Esophagus muscularis mucosa (tissue), 4 donors: ENCODE measurements around the gene MACROD2.

ENCODE experiments used
- CTCF ChIP-seq, 3 experiments: fragments of 200-600 bp in 2 of 3; fragments of 450-650 bp in 1 of 3; sonication (generic) in 2 of 3; IDR thresholded peaks; one replicate each; pipeline ENCODE4 v1.5.1; 2017 to 2019; ENCODE audit warnings: antibody characterized with exemption in 3 of 3, mild to moderate bottlenecking in 2 of 3, moderate library complexity in 1 of 3
- EP300 ChIP-seq: sonication (generic); formaldehyde crosslinking; IDR thresholded peaks from one replicate; pipeline ENCODE4 v1.6.1; 2017; ENCODE audit warnings: antibody characterized with exemption
- POLR2AphosphoS5 ChIP-seq, 2 donors: sonication (generic); formaldehyde crosslinking; IDR thresholded peaks; one replicate each; pipeline ENCODE4 v1.6.1; 2017; ENCODE audit warnings: antibody characterized with exemption in 2 of 2

GRCh38 chr20:15378151-15378550 lies 1382.8 kb downstream of the MACROD2 start:
- TF ChIP-seq CTCF (IDR thresholded peaks at IDR 0.05) = no peak
- TF ChIP-seq POLR2AphosphoS5 (IDR thresholded peaks at IDR 0.05) = no peak
- no peak for TF ChIP-seq EP300
